HG02981 (cell line): Measurements from ENCODE around the gene MTUS2.
A peak's percentile ranks its signal among the peaks of the same experiment; 100 is the strongest.
"Not testable (repeated sequence)": the region's sequence is repeated elsewhere in the genome, so short reads cannot be mapped to it uniquely, and the experiment has no call there.

Experiments used
- ATAC-seq: cut with Tn5 transposase; IDR thresholded peaks from one replicate; pipeline ENCODE4 v1.9.1; 2021; ENCODE audit warnings: mild to moderate bottlenecking, moderate library complexity; ENCODE audit not compliant: unreplicated experiment

MTUS2 gene

DNA sequence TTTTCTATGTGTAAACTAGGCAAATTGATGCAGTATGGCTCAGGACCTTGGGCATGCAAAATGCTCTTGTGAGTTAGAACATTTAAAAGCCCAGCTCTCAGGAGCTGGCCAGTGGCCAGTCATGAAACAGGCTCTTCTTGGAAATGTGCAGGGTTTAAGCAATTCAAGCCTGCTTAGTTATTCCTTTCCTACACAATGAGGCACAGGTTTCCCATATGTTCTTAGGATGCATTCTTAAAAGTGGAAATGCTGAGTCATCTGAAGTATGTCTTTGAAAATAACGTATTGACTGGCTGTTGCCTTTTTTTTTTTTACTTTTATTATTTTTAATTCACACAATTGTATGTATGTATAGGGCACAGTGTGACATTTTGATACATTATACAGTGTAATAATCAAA lies 474.7 kb downstream of the MTUS2 start:
- ATAC-seq = no peak

DNA sequence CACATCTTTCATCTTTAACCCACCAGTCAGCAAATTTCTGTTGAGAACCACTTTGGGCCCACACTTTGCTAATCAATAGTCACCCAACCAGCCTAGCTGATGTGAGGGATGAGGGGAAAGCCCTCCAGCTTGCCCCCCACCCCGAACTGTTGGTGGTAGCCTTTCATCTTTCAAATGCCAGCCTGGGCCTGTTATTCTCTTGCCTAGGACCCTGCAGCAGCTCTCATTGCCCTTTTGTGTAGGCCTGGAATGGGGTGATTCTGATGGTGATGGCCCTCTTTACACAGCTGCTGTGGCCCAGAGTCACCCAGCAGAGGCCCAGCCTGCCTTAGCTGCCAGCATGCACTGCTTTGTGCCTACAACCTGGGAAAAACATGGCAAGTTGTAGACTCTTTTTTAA lies 480.9 kb downstream of the MTUS2 start:
- ATAC-seq = no peak

DNA sequence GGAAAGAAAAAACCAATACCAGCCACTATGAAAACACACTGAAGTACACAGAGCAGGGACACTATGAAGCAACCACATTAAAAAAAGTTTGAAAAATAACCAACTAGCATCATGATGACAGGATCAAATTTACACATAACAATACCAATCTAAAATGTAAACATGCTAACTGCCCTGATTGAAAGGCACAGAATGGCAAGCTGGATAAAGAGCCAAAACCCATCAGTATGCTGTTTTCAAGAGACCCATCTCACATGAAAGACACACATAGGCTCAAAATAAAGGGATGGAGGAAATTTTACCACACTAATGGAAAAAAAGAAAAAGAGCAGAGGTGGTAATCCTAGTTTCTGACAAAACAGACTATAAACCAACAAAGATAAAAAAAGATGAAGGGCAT lies 484.0 kb downstream of the MTUS2 start:
- no peak for ATAC-seq

- ATAC-seq = no peak
Measured at GRCh38 chr13:29310806-29311205, 490.7 kb downstream of the MTUS2 start.

DNA sequence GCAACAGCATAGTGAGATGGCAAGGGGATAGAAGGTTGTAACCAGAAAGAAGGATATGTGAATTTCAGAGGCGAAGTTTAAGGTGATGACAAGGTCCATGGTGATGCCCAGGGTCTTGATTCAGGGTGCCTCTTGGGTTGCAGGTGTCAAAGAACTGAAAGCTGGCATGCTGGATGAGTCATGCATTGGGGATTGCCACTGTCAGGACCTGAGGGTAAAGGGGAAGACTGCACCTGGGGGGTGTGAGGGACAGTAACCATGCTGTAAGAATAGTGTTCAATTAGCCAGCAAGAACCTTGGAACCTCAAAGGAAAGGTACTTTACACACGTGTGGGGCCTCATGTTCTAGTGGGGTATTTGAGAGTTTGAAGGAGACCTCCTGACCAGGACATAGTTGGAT lies 495.7 kb downstream of the MTUS2 start:
- ATAC-seq = no peak

DNA sequence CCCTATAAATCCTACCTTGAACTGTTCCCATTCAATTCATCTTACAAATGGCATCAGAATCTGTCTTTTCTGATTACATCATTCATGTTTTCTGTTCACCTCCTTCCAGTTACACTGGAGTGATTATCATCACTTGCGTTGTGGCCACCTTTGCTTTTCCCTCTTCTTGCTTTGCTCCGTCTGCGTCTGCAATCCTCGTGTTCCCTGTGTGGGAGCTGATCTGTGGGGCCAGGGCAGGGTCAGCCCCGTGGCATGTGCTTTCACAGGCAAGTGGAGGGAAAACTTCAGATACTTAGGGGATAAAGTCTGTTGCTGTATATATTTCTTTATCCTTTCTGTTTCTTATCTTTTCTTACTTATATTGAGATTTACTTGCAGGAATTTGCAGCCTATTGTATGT lies 497.7 kb downstream of the MTUS2 start:
- no peak for ATAC-seq

DNA sequence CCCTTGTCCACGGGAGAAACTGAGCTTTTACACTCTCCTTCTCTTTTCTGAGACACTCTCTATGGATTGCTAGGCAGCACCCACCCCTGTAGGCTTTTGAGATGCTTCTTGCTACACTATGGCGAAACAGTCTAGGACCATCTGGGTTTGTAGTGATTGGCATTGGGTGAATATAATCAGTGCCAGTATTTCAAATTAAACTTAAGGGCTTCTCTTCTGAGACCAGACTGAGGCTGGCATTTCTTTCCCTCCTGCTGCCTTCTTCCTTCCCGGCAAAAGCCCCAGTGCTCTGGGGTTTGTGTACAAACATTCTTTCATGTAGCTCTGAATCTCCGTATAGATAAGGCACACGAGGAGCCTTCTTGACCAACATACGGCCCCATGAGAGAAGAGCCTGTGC lies 498.6 kb downstream of the MTUS2 start:
- ATAC-seq = no peak

DNA sequence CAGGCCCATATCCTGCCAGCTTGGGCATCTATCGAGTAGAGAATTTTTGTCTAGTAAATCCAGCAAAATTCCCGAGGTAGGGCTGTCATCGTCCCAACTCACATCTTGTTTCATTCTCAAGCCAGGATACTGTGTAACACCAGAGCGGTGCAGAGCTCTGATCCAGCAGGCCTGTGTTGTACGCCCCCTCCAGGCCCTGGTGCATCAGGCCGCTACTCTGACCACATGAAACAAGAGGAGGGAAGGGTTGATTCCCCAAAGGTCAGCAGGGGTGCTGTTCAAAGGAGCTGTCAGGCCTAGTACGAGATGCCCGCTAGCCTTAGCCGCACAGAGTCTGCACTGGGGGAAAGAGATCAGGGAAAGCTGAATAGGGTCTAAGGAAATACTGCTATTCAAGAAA lies 499.3 kb downstream of the MTUS2 start:
- ATAC-seq = no peak

DNA sequence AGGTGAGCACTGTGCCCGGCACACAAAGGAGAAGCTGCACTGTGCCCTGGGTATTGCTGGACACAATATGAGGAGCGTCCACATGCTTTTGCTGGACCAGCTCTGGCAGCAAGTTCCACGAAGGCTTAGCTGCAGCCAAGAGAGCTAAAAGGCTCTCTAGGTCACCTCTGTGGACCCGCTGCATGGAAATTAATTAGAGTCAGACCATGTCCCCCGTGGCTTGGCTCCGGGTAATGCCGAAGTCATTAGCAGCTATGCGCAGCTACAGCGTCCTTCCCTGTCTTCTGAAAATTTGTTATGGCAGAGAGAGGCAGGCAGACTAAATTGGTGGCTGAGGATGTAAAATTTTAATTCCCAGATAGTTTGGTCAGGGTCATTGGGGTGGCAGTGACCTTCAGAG lies 503.8 kb downstream of the MTUS2 start:
- ATAC-seq = no peak

GRCh38 chr13:29324601-29325000 lies 504.5 kb downstream of the MTUS2 start:
- ATAC-seq = no peak

DNA sequence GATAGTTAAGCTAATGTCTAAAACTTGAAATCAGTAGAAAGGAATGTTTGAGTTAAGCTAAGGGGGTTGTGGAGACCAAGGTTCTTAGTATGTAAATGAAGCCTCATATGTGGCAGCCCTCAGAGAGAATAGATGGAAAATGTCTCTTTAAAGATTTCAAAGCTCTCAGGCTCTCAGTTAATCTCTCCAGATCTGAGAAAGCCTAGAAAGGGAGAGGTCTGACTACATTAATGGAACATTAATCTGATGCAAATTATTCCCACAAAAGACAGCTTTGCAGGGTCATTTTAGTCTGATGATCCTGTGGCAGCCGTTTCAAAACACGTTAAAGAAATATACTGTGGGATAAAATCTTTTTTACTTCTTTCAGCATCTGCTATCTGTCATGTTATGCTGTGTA lies 508.4 kb downstream of the MTUS2 start:
- no peak for ATAC-seq

- no peak for ATAC-seq
Measured at GRCh38 chr13:29336356-29336755, 516.2 kb downstream of the MTUS2 start.

DNA sequence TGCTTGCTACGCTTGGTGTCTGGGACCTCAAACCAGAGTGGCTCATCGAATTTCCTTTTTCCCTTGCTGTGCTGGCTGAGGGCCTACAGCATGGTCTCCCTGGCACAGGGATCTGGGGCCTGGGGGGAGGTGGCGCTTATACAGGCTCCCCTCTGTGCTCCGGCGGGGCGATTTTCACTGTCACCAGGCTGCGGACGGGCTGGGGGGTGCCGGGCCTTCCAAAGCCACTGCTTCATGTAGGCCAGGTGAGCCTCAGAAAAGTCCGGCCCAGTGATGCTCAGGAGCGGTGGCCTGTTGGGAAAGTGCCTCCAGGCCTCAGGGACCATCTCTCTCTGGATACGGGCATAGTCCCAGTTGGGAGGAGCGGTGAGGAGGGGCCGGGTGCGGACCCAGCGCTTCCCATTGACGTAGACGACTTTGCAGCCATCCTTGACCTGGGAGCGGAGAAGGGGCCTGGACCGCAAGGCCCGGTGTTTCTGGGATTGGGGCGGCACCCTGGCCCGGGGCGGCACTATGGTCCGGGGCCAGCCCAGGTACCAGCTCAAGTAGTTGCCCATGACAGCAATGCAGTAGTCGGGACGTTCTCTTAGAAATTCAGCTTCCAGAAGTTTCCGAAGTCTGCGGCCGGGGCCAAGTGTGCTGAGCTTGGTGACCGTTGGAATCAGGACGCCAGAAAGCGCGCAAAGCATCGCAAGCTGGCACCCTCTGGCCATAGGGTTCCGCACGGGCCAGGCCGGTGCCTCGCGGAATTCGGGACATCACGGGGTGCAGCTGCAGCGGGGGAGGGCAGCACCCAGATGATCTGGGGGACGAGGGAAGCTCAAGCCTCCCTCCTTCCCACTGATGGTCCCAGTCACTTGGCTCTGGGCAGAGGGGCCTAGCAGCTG lies 519.5 kb downstream of the MTUS2 start:
- ATAC-seq = no peak

DNA sequence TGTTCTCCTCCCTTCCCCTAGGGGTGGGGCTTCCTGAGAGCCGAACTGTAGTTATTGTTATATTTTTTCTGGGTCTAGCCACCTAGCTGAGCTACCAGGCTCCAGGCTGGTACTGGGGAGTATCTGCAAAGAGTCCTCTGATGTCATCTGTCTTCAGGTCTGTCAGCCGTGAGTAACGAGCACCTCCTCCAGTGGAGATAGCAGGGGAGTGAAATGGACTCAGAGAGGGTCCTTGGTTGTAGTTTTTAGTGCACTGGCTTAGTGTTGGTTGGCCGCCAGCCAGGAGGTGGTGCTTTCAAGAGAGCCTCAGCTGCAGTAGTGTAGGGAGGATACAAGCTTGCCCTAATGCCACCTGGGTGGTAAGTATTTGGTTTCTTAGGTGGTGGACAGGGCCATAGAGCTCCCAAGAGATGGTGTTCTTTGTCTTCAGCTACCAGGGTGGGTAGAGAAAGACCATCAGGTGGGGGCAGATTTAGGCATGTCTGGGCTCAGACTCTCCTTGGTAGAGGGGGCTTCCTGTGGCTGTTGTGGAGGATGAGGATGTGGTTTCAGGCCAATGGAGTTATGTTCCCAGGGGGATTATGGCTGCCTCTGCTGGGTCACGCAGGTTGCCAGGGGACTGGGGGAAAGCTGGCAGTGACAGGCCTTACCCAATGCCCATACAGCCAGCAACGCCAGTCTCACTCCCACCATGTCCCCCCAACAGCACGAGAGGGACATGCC lies 525.9 kb downstream of the MTUS2 start:
- ATAC-seq = not testable (repeated sequence)

GRCh38 chr13:29355029-29355428 lies 534.9 kb downstream of the MTUS2 start:
- ATAC-seq = no peak

DNA sequence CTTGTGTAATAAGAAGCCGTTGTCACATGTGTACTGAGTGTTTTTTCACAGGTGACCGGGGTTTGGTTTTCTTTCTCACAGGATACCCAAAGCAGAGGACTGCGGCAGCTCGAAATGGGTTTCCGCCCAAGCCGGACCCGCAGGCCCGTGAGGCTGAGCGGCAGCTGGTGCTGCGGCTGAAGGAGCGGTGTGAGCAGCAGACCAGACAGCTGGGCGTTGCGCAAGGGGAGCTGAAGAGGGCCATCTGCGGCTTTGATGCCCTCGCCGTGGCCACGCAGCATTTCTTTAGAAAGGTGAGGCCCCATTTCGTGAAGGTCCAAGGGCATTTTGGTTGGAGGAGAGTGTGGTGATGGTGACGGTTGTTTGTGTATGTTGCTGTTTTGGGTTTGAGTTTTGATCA lies 539.0 kb downstream of the MTUS2 start:
- ATAC-seq = no peak

DNA sequence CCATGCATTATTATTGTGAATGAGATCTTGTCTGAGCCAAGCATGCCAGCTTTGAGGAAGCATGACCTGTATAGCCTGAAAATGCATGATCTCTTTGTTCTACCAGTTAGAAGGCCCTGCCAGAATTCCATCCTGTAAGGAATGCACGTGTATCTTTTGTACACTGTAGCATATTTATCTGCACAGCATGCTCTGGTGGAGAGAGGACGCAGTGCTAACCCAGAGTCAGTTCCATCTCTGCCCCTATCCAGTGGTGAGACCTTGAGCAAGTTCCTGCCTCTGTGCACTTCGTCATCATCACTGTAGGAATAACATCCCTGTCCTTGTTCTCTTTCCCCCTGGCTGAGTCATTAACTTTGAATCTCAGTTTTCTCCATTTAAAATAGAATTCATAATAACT lies 541.6 kb downstream of the MTUS2 start:
- no peak for ATAC-seq

DNA sequence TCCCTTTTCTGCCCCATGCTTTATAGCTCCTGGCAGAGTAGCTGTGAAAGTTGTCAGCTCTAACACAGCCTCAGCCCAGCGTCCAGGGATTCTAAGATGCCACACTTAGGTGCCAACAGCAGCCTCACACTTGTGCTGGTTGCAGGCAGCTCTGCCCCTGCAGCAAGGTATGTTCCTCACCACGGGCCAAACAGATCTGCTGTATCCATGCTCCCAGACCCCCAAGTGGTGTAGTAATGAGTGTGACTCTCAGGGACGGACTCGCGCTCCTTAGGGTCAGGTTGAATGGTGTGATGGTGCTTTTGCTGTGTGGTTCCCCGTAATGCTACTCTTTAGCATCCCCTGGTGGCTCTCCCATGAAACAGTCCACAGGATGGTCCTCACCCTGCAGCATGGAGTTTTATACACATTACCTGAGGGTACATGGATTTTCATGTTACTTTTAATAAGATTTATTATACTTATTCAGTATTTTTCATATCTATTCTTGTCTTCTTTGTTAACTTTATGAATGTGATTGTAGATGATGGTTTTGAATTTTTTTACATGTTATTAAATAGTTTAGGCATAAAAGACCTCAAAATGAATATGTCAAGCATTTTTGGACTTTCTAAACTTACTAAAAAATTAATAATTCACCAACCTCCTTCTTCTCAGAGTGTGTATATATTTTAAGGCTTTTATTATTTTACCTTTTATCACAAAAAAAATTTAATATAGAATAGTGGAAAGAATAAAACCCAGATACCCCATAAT lies 542.9 kb downstream of the MTUS2 start:
- ATAC-seq = peak; percentile 81

- ATAC-seq = no peak
Measured at GRCh38 chr13:29369060-29369743, 549.1 kb downstream of the MTUS2 start.

GRCh38 chr13:29379281-29379680 lies 559.1 kb downstream of the MTUS2 start:
- ATAC-seq = no peak

GRCh38 chr13:29379865-29380264 lies 559.7 kb downstream of the MTUS2 start:
- ATAC-seq = no peak
